Ammon's horn (tissue), 1 donor: ENCODE data around the gene TPCN2.

Experiments used
- DNase-seq: peaks from one replicate; pipeline ENCODE4 v3.0.0-alpha.2; 2016; ENCODE audit warnings: low spot score

TPCN2 gene

DNA sequence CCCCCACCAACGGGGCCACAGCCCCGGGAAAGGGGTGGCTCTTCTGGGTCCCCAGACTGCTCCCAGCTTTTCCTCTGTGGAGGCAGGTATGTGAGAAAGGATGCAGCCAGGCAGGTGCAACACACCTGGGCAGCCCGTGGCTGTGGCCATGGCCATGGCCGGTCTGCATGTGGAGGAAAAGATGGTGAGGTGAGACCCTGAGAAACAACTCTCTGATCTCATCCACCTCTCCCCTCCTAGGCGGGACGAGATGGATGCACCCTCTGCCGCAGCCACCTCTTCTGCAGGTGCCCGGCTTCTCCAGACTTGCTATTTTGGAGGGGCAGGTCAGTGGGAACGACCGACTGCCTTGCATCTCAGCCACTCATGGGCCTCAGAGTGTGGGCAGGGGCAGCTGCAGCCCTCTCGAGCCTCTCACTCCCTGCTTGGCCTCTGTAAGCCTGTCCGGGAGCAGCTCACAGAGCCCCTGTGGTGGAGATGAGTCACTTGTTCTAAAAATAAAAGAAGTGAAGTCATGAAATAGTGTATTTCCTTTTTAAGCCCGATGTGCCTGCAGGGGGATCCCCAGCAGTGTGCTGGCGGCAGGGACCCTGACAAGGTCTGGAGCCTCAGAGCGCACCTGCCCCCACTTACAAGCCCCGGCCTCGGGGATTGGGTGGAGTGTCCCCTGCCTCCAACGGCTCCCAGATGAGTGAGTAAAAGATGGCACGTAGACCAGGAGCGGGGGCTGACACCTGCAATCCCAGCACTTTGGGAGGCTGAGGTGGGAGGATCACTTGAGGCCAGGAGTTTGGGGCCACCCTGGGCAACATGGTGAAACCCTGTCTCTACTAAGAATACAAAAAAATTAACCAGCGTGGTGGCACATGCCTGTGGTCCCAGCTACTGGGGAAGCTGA, 117.7 kb downstream of the TPCN2 start:
- no peak for DNase-seq

- DNase-seq, result no peak
Observed at GRCh38 chr11:69167130-69167915, 118.6 kb downstream of the TPCN2 start.

- no peak for DNase-seq
Observed at GRCh38 chr11:69167916-69168691, 119.4 kb downstream of the TPCN2 start.

DNA sequence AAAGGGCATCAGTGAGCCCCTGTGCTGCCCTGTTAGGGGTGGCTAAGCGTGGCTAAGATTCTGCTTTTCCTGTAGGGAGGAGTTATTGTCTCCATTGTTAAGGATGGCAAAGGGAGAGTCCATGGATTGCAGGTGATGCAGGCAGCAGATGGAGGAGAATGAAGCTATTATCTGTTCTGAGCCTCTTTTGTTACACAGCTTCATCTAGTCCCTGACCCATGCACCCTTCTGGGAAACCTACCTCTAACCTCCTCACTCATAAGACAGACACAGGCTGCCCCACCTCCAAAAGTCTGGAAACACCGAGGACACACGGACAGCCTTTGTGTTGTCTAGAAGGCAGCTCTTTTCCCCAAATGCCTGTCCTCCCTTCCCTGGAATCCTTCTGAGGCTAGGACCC, 120.7 kb downstream of the TPCN2 start:
- no peak for DNase-seq

DNA sequence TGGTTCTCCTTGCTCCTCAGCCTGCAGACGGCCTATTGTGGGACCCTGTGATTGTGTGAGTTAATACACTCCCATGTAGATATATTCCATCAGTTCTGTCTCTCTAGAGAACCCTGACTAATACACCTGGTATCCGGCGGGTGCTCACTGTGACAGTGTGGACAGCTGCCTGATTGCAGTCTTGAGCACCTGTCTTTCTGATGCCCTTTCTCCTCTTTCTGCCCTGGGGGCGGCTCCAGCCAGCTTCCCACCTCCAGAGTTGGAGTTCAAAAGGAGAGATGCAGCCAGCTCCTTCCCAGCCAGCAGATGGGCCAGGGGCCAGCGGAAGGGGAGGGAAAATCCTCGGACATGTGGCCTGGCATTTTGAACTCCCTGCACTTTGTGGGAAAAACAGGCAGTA, 122.0 kb downstream of the TPCN2 start:
- DNase-seq, result no peak

DNA sequence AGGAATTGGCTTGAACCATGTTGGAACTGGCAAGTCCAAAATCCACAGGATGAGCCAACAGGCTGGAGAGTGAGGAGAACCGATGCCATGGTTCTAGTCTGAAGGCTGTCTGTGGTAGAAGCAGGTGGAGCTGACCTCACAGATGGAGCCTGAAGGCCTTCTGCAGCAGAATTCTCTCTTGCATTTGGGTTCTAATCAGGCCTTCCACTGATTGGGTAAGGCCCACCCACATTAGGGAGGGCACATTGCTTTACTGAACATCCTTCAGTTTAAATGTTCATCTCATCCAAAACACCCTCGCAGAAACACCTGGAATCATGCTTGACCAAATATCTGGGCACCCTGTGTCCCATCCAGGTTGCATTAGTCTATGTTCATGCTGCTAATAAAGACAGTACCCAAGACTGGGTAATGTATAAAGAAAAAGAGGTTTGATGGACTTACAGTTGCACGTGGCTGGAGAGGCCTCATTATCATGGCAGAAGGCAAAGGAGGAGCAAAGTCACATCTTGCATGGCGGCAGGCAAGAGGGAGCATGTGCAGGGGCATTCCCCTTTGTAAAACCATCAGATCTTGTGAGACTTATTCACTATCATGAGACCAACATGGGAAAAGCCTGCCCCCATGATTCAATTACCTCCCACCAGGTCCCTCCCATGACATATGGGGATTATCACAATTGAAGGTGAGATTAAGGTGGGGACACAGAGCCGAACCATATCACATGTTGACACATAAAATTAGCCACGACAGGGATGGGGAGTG, 122.9 kb downstream of the TPCN2 start:
- no peak for DNase-seq

DNA sequence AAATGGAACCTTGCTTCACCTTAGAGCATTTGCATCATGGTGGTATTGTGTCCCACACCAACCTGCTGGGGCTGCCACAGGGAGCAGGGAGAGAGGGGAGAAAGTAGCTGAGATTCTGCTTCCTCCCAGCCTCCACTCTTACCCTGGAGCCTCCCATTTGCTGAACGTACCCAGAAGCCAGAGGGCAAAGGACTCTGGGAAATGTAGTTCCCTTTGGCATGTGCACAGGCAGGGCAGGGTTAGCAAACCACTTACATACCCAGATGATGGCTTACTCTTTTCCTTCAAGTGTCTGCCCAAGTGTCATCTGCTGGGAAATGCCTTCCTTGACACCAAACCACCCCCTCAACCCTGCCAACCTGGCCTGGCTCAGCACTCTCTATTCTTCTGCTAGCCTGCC, 123.9 kb downstream of the TPCN2 start:
- DNase-seq, result no peak

DNA sequence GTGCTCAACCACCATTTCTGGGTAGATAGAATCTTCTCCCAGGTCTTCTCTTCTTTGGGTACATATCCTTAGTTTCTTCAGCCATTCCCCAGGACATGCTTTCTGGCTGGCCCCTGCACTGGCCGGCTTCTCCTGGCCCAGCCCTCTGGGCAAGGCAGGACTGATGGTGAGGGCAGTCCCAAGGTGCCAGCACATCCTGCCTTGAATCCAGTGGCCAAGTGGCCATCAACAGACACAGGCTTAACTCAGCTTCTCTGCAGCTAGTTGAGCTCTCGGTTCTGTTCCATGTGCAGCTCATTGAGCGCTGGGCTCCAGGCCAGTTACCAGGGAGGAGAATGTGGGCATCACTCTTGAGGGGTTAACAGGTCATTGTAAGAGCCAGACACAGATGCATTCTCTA, 124.6 kb downstream of the TPCN2 start:
- no peak for DNase-seq

DNA sequence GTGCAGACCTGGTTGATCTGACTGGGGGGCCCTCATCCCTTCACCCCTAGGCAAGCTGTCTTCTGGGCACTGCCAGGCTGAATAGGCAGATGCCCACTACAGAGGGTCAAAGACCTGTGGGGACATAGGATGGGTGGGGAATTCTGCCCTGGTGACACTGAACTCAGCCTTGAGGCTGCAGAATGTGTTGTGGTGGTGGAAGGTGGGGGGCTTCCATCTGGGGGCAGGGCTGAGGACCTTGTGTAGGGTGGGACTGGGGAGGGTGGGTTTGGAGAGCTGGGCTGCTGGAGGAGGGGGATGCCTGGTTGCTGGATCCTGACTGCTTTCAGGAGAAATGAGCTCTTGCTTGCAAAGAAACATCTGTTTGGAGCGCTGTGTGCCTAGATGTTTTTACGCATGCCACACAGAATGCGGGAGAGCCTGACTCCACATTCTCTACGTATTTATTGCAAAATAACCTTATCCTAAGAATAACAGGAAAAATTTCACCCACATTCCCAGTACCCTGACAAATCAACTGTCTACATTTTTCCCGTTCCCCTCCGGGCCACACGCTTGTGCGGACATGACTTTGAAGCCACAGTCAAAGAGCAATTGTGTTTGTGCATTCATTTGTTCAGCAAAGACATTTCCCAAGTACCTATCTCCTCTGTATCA, 125.3 kb downstream of the TPCN2 start:
- no peak for DNase-seq

GRCh38 chr11:69174841-69175240, 126.1 kb downstream of the TPCN2 start:
- DNase-seq, result no peak

DNA sequence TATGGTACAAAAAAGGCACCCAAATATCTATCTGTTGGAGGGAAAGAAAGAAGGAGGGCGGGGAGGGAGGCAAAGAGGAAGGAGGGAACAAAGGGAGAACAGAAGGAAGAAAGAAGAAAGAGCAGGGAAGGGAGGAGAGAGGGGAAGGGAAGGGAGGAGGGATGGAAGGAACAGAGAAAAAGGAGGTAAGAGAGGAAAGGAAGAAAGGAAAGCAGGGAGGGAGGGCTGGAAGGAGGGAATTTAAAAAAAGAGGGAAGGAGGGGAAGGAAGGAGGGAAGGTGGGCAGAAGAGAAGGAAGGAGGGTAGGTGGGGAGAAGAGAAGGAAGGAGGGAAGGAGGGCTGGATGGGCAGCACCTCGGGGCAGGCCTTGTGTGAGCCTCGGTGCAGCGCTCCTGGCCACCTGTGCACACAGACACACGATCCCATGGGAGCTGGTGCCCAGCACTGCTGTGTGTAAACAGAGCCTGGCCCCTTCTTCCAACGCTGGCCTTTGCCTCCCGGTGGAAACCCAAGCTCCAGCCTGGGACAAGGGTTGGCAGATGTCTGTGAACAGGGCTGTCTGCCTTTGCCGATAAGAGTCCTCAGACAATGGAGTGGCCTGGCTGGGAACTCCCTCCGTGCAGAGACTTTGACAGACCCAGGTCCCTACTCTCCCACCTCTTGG, 130.2 kb downstream of the TPCN2 start:
- DNase-seq, result no peak

GRCh38 chr11:69180226-69180625, 131.5 kb downstream of the TPCN2 start:
- no peak for DNase-seq

GRCh38 chr11:69180726-69181125, 132.0 kb downstream of the TPCN2 start:
- no peak for DNase-seq

DNA sequence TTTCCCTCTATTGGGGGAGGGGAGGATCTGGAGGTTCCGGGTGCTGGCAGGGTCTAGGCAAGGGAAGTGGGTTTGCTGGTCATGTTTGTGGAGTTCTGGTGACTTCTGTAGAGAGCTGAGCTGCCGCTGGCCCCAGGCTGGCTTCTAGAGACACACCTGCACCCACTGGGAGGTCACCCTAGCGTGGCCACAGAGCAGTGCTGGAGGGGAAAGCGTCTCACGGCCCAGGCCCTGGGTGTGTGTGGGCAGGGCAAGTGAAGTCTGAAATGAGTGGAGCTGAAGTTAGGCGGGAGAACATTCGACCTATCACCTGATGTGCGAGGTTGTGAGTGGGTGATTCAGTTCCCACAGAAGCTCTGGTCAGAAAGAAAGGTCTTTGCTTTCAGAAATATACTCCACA, 134.9 kb downstream of the TPCN2 start:
- DNase-seq, result no peak
